Tracheal epithelial cell (primary cell): Measurements from ENCODE around the gene PTPRF. TPM values are rescaled to one million over a fixed set of nuclear protein-coding genes. Genes with fewer than 3 reads are reported as not detected.

ENCODE experiments used
- total RNA-seq: library from RNA; depleted of rRNA; stranded (reverse); fragments of >200 nt; gene quantifications from 2 replicates; pipeline ENCODE4 v1.2.1, GENCODE V29; 2014

The PTPRF gene
- 193 and 245 TPM in 2 replicates for total RNA-seq

DNA sequence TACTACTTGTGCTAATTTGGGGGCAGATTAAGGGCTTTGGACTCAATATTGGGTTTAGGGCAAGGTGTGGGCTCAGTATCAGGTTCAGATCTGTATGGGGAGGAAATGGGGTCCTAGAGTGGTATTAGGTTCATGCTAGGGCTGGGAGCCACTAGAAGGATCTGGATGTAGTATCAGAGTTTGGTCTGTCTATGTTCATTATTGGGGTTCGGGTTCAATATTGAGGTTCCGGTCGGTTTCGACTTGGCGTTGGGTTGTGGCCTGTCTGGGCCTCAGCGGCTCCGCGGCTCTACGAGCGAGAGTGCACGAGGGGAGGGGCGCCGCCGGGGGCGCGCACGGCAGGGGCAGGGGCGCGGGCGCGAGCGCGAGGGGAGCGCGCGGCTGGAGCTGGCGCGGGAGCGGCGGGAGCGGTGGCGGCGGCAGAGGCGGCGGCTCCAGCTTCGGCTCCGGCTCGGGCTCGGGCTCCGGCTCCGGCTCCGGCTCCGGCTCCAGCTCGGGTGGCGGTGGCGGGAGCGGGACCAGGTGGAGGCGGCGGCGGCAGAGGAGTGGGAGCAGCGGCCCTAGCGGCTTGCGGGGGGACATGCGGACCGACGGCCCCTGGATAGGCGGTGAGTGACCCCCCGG is at the start of gene PTPRF:
PTPRF (plus strand) TSS at position 401 of the 624 bp plus-strand sequence. CDS start 14,193 bp downstream, outside the sequence.

Other genes starting within 250 kb of the PTPRF start
- gene C1orf210, start 245.3 kb upstream of the PTPRF start, total RNA-seq: 3.1 and 4.5 TPM in 2 replicates
- 0.85 and 3.6 TPM in 2 replicates for gene TIE1, start 229.9 kb upstream of the PTPRF start, total RNA-seq
- not detected in 2 replicates for gene MPL, start 193.1 kb upstream of the PTPRF start, total RNA-seq
- gene CDC20, start 171.9 kb upstream of the PTPRF start, total RNA-seq: 2.3 and 12.0 TPM in 2 replicates
- 60.1 and 90.6 TPM in 2 replicates for gene ELOVL1, start 162.9 kb upstream of the PTPRF start, total RNA-seq
- 40.3 and 56.9 TPM in 2 replicates for gene MED8, start 141.1 kb upstream of the PTPRF start, total RNA-seq
- gene SZT2, start 141.0 kb upstream of the PTPRF start, total RNA-seq: 8.9 and 11.7 TPM in 2 replicates
- 16.2 and 65.8 TPM in 2 replicates for gene HYI, start 77.0 kb upstream of the PTPRF start, total RNA-seq
- gene KDM4A, start 119.3 kb downstream of the PTPRF start, total RNA-seq: 25.8 and 36.6 TPM in 2 replicates
- 8.7 TPM in 2 replicates for gene ST3GAL3, start 176.7 kb downstream of the PTPRF start, total RNA-seq